GM23338 (cell line): ENCODE measurements around the gene DPF1.

Experiments used
- EZH2 ChIP-seq: fragments of 200-600 bp; sonication (generic); IDR thresholded peaks from one replicate; pipeline ENCODE4 v1.8.0; 2017; ENCODE audit warnings: antibody characterized with exemption, mild to moderate bottlenecking, low read depth; ENCODE audit not compliant: unreplicated experiment
- POLR2AphosphoS5 ChIP-seq: IDR thresholded peaks from 2 replicates; pipeline ENCODE4 v1.6.1; 2016; ENCODE audit warnings: antibody characterized with exemption, low read depth
- ZNF114 ChIP-seq: fragments of 250-450 bp; sonication (Bioruptor Pico); IDR thresholded peaks from 2 replicates; pipeline ENCODE4 v1.5.0; 2020; ENCODE audit warnings: mild to moderate bottlenecking, moderate library complexity
- ZNF331 ChIP-seq: fragments of 250-450 bp; sonication (Bioruptor Pico); IDR thresholded peaks from 2 replicates; pipeline ENCODE4 v1.5.0; 2020; ENCODE audit warnings: low read depth, mild to moderate bottlenecking, moderate library complexity
- TF ChIP-seq, protein P1 (sequence below), 2 experiments: fragments of 200-600 bp in 1 of 2; sonication (generic) in 1 of 2; conservative IDR thresholded peaks; 2 replicates each; pipeline versions ENCODE4 v1.5.1 to v1.6.1; 2016 to 2017; ENCODE audit warnings: antibody characterized with exemption in 2 of 2, low read depth in 2 of 2, mild to moderate bottlenecking in 2 of 2, moderate library complexity in 1 of 2

DNA sequence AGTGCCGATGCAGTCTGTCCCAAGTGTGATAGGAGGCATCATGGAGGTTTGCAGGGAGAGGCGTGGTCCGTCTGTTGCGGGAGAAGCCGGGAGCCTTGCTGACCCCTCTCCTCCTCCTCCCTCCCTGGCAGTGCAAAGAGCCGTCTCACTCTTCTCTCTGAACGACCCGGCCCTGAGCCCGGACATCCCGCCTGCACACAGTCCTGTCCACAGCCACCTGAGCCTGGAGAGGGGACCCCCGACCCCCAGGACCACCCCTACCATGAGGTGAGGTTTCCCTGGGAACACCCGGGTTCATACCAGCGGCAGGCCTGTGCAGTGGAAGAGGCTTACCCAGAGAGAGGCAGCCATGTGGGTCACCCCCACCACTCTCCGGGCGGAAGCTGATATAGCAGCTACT lies 22.3 kb downstream of the DPF1 start:
- TF ChIP-seq, protein P1, sequence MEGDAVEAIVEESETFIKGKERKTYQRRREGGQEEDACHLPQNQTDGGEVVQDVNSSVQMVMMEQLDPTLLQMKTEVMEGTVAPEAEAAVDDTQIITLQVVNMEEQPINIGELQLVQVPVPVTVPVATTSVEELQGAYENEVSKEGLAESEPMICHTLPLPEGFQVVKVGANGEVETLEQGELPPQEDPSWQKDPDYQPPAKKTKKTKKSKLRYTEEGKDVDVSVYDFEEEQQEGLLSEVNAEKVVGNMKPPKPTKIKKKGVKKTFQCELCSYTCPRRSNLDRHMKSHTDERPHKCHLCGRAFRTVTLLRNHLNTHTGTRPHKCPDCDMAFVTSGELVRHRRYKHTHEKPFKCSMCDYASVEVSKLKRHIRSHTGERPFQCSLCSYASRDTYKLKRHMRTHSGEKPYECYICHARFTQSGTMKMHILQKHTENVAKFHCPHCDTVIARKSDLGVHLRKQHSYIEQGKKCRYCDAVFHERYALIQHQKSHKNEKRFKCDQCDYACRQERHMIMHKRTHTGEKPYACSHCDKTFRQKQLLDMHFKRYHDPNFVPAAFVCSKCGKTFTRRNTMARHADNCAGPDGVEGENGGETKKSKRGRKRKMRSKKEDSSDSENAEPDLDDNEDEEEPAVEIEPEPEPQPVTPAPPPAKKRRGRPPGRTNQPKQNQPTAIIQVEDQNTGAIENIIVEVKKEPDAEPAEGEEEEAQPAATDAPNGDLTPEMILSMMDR (conservative IDR thresholded peaks at IDR 0.05; ENCODE audit: low read depth in 2 of 2), result no peak
- TF ChIP-seq ZNF331 (CRISPR knock-in tag), result no peak
- TF ChIP-seq POLR2AphosphoS5, result no peak
- no peak for TF ChIP-seq EZH2
- TF ChIP-seq ZNF114, result no peak
